HCT116 (cell line): ENCODE measurements around the gene TSC22D3. TPM values are rescaled to one million over a fixed set of nuclear protein-coding genes. Genes with fewer than 3 reads are reported as not detected.
A peak's percentile ranks its signal among the peaks of the same experiment; 100 is the strongest.

ENCODE experiments used
- ATAC-seq: fragments of 200-7000 bp; cut with Tn5 transposase; 2 replicates; pipeline ENCODE4 v1.9.1; 2020; ENCODE audit warnings: mild to moderate bottlenecking, moderate library complexity
- BruUV-seq: library from RNA; stranded (reverse); fragments of 400-500 nt; replicated peaks from 2 replicates; lab custom pipeline; 2021; lab: Mats Ljungman, UMichigan
- CTCF ChIA-PET: fragments of 300-600 bp; sonication (Branson Sonifier 250); formaldehyde crosslinking; loops from one replicate; lab custom pipeline; 2021; ENCODE audit warnings: antibody characterized with exemption; lab: Charles Lee
- POLR2A ChIA-PET: fragments of 300-600, 350-600 bp; sonication (Branson Sonifier 250); formaldehyde crosslinking; loops from one replicate; lab custom pipeline; 2021; ENCODE audit warnings: antibody characterized with exemption; lab: Charles Lee
- RAD21 ChIA-PET, 2 experiments: fragments of 300-600 bp; sonication (Branson Sonifier 250); formaldehyde crosslinking; loops; one replicate each; lab custom pipeline; 2023; ENCODE audit warnings: low total read pairs in 2 of 2; ENCODE audit not compliant: uncharacterized antibody in 2 of 2, unreplicated experiment in 2 of 2, low non-redundant PET in 1 of 2; lab: Charles Lee
- DNase-seq: peaks from one replicate; pipeline ENCODE4 v3.0.0-alpha.2; 2010; ENCODE audit warnings: low read depth, low spot score
- H2AFZ ChIP-seq: fragments of 200-600 bp; shearing (Covaris generic), sonication (generic); 2 replicates; pipeline ENCODE4 v1.6.1; 2017; ENCODE audit warnings: low read depth, mixed run types, mixed read lengths, antibody characterized with exemption, low read length; ENCODE audit not compliant: poor library complexity, severe bottlenecking
- H3K27ac ChIP-seq: 2 replicates; pipeline ENCODE4 v1.5.1; 2012; ENCODE audit warnings: low read depth, low read length
- H3K27me3 ChIP-seq: fragments of 200-600 bp; sonication (generic); 2 replicates; pipeline ENCODE4 v1.6.1; 2016; ENCODE audit warnings: mixed run types, low read length, mixed read lengths; ENCODE audit not compliant: insufficient read depth
- H3K36me3 ChIP-seq, 2 experiments: fragments of 200-500 bp in 1 of 2; fragments of 200-600 bp in 1 of 2; sonication (Bioruptor generic) in 1 of 2; sonication (generic) in 1 of 2; 2 replicates each; pipeline versions ENCODE4 v1.5.1 to v1.6.1; 2014 to 2016; ENCODE audit warnings: low read length in 2 of 2, inconsistent platforms in 1 of 2, mixed read lengths in 1 of 2, mixed run types in 1 of 2; ENCODE audit not compliant: insufficient read depth in 2 of 2, control insufficient read depth in 1 of 2
- H3K4me1 ChIP-seq, 2 experiments: fragments of 200-600 bp in 1 of 2; sonication (generic) in 1 of 2; 2 replicates each; pipeline versions ENCODE4 v1.5.1 to v1.6.1; 2012 to 2017; ENCODE audit warnings: low read length in 2 of 2, inconsistent platforms in 1 of 2, mild to moderate bottlenecking in 1 of 2, mixed read lengths in 1 of 2, mixed run types in 1 of 2, moderate library complexity in 1 of 2; ENCODE audit not compliant: insufficient read depth in 2 of 2, control insufficient read depth in 1 of 2
- H3K4me2 ChIP-seq: fragments of 200-600 bp; sonication (generic); 2 replicates; pipeline ENCODE4 v1.6.1; 2017; ENCODE audit warnings: mixed run types, low read length, mixed read lengths
- H3K4me3 ChIP-seq, 2 experiments: fragments of 200-600 bp in 1 of 2; sonication (generic) in 1 of 2; replicated peaks in 1 of 2; 2 replicates each; pipeline ENCODE4 v1.5.1; 2011 to 2016; ENCODE audit warnings: low read length in 2 of 2, control low read depth in 1 of 2, low read depth in 1 of 2, mild to moderate bottlenecking in 1 of 2, mixed read lengths in 1 of 2, mixed run types in 1 of 2
- H3K79me2 ChIP-seq: fragments of 200-600 bp; sonication (generic); 2 replicates; pipeline ENCODE4 v1.6.1; 2017; ENCODE audit warnings: mild to moderate bottlenecking, mixed run types, low read length, moderate library complexity, mixed read lengths; ENCODE audit not compliant: insufficient read depth
- H3K9ac ChIP-seq: fragments of 200-600 bp; sonication (generic); 2 replicates; pipeline ENCODE4 v1.6.1; 2016; ENCODE audit warnings: low read length, mixed read lengths
- H3K9me2 ChIP-seq: fragments of 200-600 bp; sonication (generic), shearing (Covaris generic); 2 replicates; pipeline ENCODE4 v1.6.1; 2017; ENCODE audit warnings: mixed run types, mild to moderate bottlenecking, moderate library complexity; ENCODE audit not compliant: insufficient read depth
- H3K9me3 ChIP-seq, 2 experiments: fragments of 200-500 bp in 1 of 2; fragments of 200-600 bp in 1 of 2; sonication (Bioruptor generic) in 1 of 2; sonication (generic) in 1 of 2; 2 replicates each; pipeline ENCODE4 v1.6.1; 2014 to 2017; ENCODE audit warnings: low read length in 2 of 2, mixed read lengths in 2 of 2, inconsistent platforms in 1 of 2, low read depth in 1 of 2, mild to moderate bottlenecking in 1 of 2, mixed run types in 1 of 2, moderate library complexity in 1 of 2; ENCODE audit not compliant: control insufficient read depth in 1 of 2, insufficient read depth in 1 of 2
- H4K20me1 ChIP-seq: fragments of 200-600 bp; sonication (generic), shearing (Covaris generic); 2 replicates; pipeline ENCODE4 v1.6.1; 2017; ENCODE audit warnings: mixed run types, mild to moderate bottlenecking, moderate library complexity; ENCODE audit not compliant: insufficient read depth
- ELF1 ChIP-seq: IDR thresholded peaks from 2 replicates; pipeline ENCODE4 v1.6.1; 2012; ENCODE audit warnings: low read depth, borderline replicate concordance
- EZH2phosphoT487 ChIP-seq: fragments of 200-600 bp; IDR thresholded peaks from 2 replicates; pipeline ENCODE4 v1.6.1; 2018; ENCODE audit warnings: antibody characterized with exemption, borderline replicate concordance
- FOSL1 ChIP-seq: IDR thresholded peaks from 2 replicates; pipeline ENCODE4 v1.6.1; 2012; ENCODE audit warnings: low read depth
- JUND ChIP-seq: IDR thresholded peaks from 2 replicates; pipeline ENCODE4 v1.6.1; 2012
- MAX ChIP-seq: IDR thresholded peaks from 2 replicates; pipeline ENCODE4 v1.6.1; 2012
- POLR2AphosphoS5 ChIP-seq: IDR thresholded peaks from 2 replicates; pipeline ENCODE4 v1.6.1; 2011; ENCODE audit warnings: mild to moderate bottlenecking, low read depth, low read length, moderate library complexity
- YY1 ChIP-seq: IDR thresholded peaks from 2 replicates; pipeline ENCODE4 v1.6.1; 2011; ENCODE audit warnings: low read length, low read depth, moderate library complexity, mild to moderate bottlenecking; ENCODE audit not compliant: insufficient replicate concordance; ENCODE audit errors: extremely low read depth
- intact Hi-C: fragments of 100-400 bp; cut with micrococcal nuclease; formaldehyde crosslinking; loops from 2 replicates; pipeline ENCODE4 v1.10.0; 2022
- total RNA-seq: library from RNA; stranded (reverse); gene quantifications from one replicate; pipeline ENCODE4 v1.2.1, GENCODE V29; 2021; ENCODE audit not compliant: unreplicated experiment
- TF ChIP-seq, protein P1 (sequence below): IDR thresholded peaks from 2 replicates; pipeline ENCODE4 v1.6.1; 2012

The TSC22D3 gene
- total RNA-seq, 1 experiment from 2014 or later: 24.6 TPM

GRCh38 chrX:107726816-107727534 is 48.6 kb downstream of the TSC22D3 start (continued):
- TF ChIP-seq YY1 (no peak), ELF1 (no peak), EZH2phosphoT487 (no peak), MAX (no peak), FOSL1 (no peak), POLR2AphosphoS5 (no peak)
- TF ChIP-seq, protein P1, sequence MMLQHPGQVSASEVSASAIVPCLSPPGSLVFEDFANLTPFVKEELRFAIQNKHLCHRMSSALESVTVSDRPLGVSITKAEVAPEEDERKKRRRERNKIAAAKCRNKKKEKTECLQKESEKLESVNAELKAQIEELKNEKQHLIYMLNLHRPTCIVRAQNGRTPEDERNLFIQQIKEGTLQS: no peak

DNA sequence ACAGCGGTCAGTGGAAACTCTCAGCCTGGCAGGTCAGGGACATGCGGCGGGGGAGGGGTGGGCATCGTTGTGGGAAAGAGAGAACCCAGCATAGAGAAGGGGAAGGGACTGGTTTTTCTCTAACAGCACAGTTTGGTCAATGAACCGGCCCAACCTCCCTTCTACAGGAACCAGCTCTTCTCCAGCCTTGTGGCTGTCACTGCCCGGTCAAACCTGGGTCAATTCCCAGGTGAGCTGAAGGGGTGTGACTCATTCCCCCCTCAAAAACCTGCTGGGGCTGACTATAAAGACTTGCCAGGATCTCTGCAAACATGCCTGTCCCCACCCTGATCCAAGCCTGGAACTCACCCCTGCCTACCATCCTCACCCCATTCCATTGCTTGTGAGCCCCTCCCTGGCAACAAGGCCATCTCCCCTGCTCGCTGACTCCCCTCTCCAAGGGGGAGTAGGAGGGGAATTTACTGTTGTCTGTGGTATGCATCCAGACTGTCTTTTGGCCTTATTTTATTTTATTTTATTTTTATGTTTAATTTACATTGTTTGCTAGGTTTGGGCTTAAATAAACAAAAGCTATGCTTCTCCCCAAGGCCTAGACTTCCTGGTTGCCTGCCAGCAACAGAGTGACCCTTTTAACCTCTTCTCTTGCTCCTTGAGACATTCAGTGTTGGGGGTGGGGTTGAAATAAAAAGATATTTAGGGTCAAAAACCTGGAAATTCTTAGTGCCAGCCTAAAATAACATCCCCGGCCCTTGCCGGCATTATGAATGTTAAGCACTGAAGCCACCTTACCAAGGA is 49.6 kb downstream of the TSC22D3 start:
- TF ChIP-seq JUND: no peak
- TF ChIP-seq, protein P1: no peak
- TF ChIP-seq ELF1: no peak
- TF ChIP-seq MAX: no peak

More for the DNA sequence above, 49.6 kb downstream of the TSC22D3 start:
- H3K4me2 ChIP-seq: peak overlapping the region; percentile 61
- H3K9ac ChIP-seq: no peak overlapping the region
- ChIA-PET CTCF (no interaction called here), RAD21 (no interaction called here), POLR2A (interaction anchor here (1.6 kb wide), 1 partner anchor 10 kb away, joined by 4 read pairs; no protein-coding TSS in a partner anchor)
- no peaks in the 10 kb centered on the region for H4K20me1 ChIP-seq
- H3K36me3 ChIP-seq: no peaks in the 10 kb centered on the region
- no peaks in the 10 kb centered on the region for H3K9me3 ChIP-seq
- no peaks in the 10 kb centered on the region for H3K9me2 ChIP-seq
- BruUV-seq: no TSS peak
- no peaks in the 10 kb centered on the region for H3K79me2 ChIP-seq
- DNase-seq: no peak
- H3K4me3 ChIP-seq: no peak overlapping the region
- H3K27me3 ChIP-seq: no peaks in the 10 kb centered on the region
- intact Hi-C loops: no loop called here
- ATAC-seq: peak; percentile 79
- H2AFZ ChIP-seq: no peak overlapping the region
- H3K27ac ChIP-seq: no peak overlapping the region
- H3K4me1 ChIP-seq: peaks cover 23 to 30% of the 10 kb centered on the region in 2 experiments
